Endometrial microvascular endothelial cells (primary cell): Measurements from ENCODE around the gene NDUFAF8. TPM values are rescaled to one million over a fixed set of nuclear protein-coding genes. Genes with fewer than 3 reads are reported as not detected.

Source experiments
- in situ Hi-C: cut with HindIII; loops from 2 replicates; pipeline ENCODE4 v1.10.0; 2017; ENCODE audit warnings: low sequenced_read_pairs, low pct_unique_long_range_greater_than_20kb; ENCODE audit errors: inconsistent ontology term
- total RNA-seq: library from RNA; depleted of rRNA; stranded (reverse); fragments of >200 nt; gene quantifications from one replicate; pipeline ENCODE4 v1.2.3, GENCODE V29; 2015; ENCODE audit errors: inconsistent ontology term

Gene NDUFAF8
- total RNA-seq, 1 donor from 2014 or later: 51.4 TPM

- in situ Hi-C loops: no loop called here
Observed at GRCh38 chr17:81234940-81235821, 3.9 kb upstream of the NDUFAF8 start.

- in situ Hi-C loops: no loop called here
Observed at GRCh38 chr17:81235822-81236740, 3.0 kb upstream of the NDUFAF8 start.

- in situ Hi-C loops: no loop called here
Observed at GRCh38 chr17:81236784-81237183, 2.3 kb upstream of the NDUFAF8 start.

DNA sequence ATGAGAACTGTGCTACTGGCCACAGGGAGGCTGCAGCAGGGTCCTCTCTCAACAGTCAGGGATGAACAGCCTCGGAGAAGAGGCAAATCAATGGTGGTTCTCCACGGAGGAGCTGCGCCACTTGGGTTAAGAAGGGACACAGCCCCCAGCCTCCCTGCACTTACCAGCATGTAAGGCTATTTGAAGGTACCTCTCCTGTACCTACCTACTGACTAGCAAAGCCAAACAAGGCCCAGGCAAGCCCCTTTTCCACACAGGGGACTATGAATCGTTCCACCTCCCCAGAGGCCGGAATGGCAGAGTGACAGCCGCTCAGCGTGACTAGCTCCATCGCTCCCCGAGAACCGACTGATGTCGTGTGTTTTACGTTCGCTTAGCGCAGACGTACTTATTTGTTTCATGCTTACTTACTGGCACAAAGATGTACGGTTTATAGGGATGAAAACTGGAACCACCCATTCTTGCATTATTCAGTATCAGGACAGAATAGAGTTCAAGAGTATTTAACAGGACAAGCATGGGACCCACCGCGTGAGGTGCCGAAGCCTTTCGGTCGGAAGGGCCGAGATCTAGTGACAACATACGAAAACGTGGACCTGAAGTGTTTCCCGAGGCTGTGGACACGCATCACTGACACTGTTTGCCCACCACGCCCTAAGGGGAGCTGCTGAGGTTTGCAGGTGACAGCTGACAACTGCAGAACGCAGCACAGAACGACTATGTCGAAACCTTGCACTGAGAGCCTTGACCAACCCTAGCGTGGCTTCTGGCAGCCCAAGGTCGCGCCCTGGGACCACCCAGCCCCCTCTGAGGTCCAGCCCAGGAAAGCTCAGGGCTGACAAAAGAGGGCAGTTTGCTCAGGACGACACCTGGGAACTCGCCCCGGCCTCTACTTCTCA is 1.3 kb upstream of the NDUFAF8 start:
- in situ Hi-C loops: no loop called here

DNA sequence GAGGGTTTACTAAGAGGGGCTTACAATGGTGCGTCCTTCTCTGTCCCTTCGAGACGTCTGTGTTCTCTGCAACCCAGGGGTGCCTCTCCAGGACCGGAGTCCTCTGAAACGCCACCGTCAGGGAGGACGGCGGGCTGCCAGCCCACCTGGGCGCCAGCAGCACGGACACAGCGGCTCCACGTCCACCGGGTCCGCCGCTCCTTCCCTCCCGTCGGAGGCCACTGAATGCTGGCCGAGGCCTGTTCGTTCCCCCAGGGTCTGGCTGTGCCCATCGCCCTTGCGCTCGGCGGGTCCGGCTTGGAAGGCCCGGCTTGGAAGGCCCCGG is 666 bp upstream of the NDUFAF8 start:
- in situ Hi-C loops: no loop called here

DNA sequence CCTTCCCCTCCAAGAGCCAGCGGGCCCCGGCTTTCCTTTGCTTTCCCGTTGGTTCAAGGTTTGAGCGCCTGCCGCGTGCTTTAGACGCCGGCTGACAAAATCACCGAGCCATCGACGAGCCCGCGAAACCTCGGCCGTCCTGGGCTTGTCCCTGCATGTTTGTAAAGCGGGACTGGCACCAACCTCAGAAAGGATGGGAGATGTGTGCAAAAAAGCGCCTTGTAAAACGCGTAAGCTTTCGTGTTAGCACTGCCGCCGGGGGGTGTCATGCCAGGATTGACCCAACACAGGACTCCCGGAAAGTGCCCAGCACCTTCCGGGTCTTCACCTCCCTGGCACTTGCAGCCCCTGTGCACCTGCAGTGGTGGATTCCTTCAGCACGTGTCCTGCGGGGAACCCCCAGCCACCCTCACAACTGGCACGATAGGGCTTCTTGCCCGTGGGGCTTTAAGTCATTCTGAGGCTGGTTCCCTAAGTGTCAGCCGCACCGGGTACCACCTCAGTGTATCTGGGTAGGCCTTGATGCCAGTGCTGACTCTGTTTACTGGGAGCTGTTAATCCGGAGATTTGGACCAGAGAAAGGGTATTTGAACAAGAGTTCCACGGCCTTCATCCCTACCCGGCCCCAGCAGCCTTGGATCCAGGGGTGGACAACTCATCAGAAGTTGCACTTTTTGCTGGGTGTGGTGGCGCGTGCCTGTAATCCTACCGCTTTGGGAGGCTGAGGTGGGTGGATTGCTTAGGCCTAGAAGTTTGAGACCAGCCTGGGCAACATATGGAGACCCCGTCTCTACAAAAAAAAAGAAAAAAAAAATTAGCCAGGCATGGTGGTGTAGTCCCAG is 817 bp downstream of the NDUFAF8 start:
- in situ Hi-C loops: no loop called here

DNA sequence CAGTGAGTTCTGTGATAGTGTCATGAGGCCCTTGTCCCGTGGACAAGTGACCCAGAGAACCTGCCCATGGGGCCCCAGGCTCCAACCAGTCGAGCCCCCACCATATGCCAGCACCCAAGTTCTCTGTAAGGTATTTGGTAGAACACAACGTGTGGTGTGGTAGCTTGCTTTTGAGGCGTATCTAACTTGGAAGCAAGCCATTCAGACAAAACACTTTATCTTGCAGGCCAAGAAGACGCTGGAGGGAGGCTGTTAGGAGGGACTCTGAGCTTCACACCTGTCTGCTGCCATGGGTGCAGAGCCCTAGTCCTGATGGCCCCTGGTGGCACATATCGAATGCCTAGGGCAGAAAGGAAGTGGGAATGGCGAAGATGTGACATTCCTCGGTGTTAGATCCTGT is 1.6 kb downstream of the NDUFAF8 start:
- in situ Hi-C loops: no loop called here

- in situ Hi-C loops: no loop called here
Observed at GRCh38 chr17:81241203-81241602, 2.1 kb downstream of the NDUFAF8 start.

GRCh38 chr17:81241648-81242420 is 2.7 kb downstream of the NDUFAF8 start:
- in situ Hi-C loops: no loop called here

- in situ Hi-C loops: no loop called here
Observed at GRCh38 chr17:81242421-81243332, 3.6 kb downstream of the NDUFAF8 start.

GRCh38 chr17:81243333-81243664 is 4.2 kb downstream of the NDUFAF8 start:
- in situ Hi-C loops: no loop called here

- in situ Hi-C loops: no loop called here
Observed at GRCh38 chr17:81244358-81245023, 5.4 kb downstream of the NDUFAF8 start.

DNA sequence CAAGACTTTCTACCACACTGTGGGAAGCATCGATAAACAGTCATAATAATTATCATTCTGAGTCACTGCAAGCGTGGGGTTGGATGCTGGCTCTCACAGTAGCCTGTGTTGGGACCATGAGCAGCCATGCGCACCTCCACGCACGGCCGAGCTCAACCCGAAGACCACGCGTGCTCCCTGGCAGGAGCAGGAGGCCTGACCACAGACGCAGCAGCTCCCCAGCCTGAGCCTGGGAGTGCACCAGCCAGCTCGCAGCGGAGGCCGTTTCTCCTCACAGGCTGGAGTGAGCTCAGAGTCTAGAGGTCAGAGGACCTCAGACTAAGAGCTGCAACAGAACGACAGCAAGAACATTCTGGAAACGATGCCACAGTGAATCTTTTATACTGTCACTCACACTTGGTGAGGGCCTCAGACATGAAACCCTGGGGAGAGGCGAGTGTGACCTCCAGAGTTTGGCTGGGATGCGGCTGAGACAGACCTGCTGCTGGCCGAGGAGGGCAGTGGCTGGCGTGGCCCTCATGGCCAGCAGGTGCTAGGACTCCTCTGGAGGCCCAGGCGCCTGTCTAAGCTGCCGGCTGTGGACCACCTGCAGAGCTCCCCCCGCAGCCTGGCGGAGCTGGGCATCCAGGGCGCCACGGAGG is 6.0 kb downstream of the NDUFAF8 start:
- in situ Hi-C loops: no loop called here

DNA sequence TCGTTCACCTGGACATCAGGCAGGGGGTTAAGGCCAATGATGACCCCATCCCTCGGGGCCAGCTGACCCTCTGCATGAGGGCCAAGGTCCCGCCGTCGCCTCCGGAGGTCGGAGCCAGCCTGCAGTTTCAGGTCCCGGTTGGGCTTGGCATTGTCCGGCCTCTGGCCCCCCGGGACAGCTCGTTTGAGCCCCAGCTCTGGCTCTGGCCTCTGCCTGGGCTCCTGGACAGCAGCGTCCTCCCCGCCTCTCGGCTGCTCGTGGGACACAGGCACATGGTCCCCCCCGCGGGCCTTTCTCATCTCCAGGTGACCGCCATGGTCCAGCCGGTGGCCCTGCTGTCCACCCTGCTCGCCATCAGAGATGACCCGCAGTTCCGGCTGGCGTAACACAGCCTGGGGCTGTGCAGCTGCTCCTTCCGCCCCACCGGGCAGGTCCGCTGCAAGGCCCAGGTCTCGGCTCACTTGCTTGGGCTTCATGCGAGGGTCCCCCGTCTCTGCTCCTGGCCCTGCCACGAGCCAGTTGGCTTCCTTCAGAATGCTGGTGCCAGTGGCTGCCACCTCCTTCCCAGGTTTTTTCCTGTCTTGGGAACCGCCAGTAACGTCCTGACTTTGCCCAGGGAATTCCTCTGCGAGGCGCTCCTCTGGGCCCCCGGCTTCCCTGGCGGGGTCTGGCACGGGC is 6.7 kb downstream of the NDUFAF8 start:
- in situ Hi-C loops: no loop called here

DNA sequence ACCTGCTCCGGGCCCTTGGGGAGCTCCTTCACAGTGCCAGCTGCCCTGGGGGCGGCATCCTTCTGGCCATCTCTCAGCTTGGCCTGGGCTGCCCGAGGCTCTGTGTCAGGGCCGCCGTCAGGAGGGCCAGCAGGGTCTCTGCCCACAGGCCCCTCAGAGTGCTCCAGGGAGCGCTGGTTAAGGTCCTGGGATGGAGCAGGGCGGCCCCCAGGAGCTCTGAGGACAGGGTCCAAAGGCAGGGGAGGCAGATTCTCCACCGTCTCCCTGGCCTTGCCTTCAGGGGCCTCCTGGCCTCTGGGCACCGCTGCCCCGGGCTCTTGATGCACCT is 7.2 kb downstream of the NDUFAF8 start:
- in situ Hi-C loops: no loop called here
